WTC11 (cell line): ENCODE measurements around the gene ZMYND8. TPM values are rescaled to one million over a fixed set of nuclear protein-coding genes. Genes with fewer than 3 reads are reported as not detected.

Experiments used
- ATAC-seq: fragments of 200-7000 bp; cut with Tn5 transposase; 2 replicates; pipeline ENCODE4 v1.10.0; 2021; ENCODE audit warnings: mild to moderate bottlenecking, moderate library complexity
- CTCF ChIA-PET: fragments of 300-600 bp; sonication (Branson Sonifier 250); formaldehyde crosslinking; loops from one replicate; lab custom pipeline; 2021; ENCODE audit warnings: antibody characterized with exemption; lab: Charles Lee
- POLR2A ChIA-PET: fragments of 350-600 bp; sonication (Branson Sonifier 250); formaldehyde crosslinking; loops from one replicate; lab custom pipeline; 2021; ENCODE audit warnings: antibody characterized with exemption; lab: Charles Lee
- DNase-seq: peaks from one replicate; pipeline ENCODE4 v3.0.0; 2021; ENCODE audit warnings: low spot score
- H3K27ac Mint-ChIP-seq: 2 replicates; pipeline ENCODE4 v1.8.0; 2021; ENCODE audit warnings: mixed read lengths
- H3K27me3 Mint-ChIP-seq: 2 replicates; pipeline ENCODE4 v1.8.0; 2021; ENCODE audit warnings: low read depth, mild to moderate bottlenecking, moderate library complexity, mixed read lengths
- H3K36me3 Mint-ChIP-seq: 2 replicates; pipeline ENCODE4 v1.8.0; 2021; ENCODE audit warnings: mixed read lengths
- H3K4me1 Mint-ChIP-seq: 2 replicates; pipeline ENCODE4 v1.8.0; 2022; ENCODE audit warnings: mixed read lengths
- H3K4me3 Mint-ChIP-seq: 2 replicates; pipeline ENCODE4 v1.8.0; 2021; ENCODE audit warnings: mild to moderate bottlenecking, moderate library complexity, mixed read lengths
- H3K9me3 Mint-ChIP-seq: 2 replicates; pipeline ENCODE4 v1.8.0; 2021; ENCODE audit warnings: mixed read lengths
- CDX4 ChIP-seq: fragments of 250-450 bp; sonication (Bioruptor Pico); IDR thresholded peaks from 2 replicates; pipeline ENCODE4 v1.9.0; 2021; ENCODE audit warnings: moderate library complexity, mild to moderate bottlenecking, inconsistent platforms, borderline replicate concordance
- CTCF ChIP-seq: fragments of 200-600 bp; IDR thresholded peaks from 2 replicates; pipeline ENCODE4 v1.8.0; 2022; ENCODE audit warnings: antibody characterized with exemption
- ETV6 ChIP-seq: sonication (generic); formaldehyde crosslinking; IDR thresholded peaks from 2 replicates; pipeline ENCODE4 v1.8.1; 2022; ENCODE audit warnings: mild to moderate bottlenecking, missing genetic modification reagents
- FOXJ3 ChIP-seq: sonication (generic); formaldehyde crosslinking; IDR thresholded peaks from 2 replicates; pipeline ENCODE4 v1.9.0; 2021; ENCODE audit warnings: missing genetic modification reagents, mild to moderate bottlenecking, borderline replicate concordance
- FOXP1 ChIP-seq: sonication (generic); formaldehyde crosslinking; IDR thresholded peaks from 2 replicates; pipeline ENCODE4 v1.8.0; 2022; ENCODE audit warnings: missing genetic modification reagents, mild to moderate bottlenecking, moderate library complexity, borderline replicate concordance
- FOXP4 ChIP-seq: sonication (generic); formaldehyde crosslinking; IDR thresholded peaks from 2 replicates; pipeline ENCODE4 v1.8.0; 2022; ENCODE audit warnings: mild to moderate bottlenecking, missing genetic modification reagents
- GRHL2 ChIP-seq: fragments of 250-450 bp; sonication (Bioruptor Pico); IDR thresholded peaks from 2 replicates; pipeline ENCODE4 v1.8.0; 2022; ENCODE audit warnings: mild to moderate bottlenecking, moderate library complexity; ENCODE audit not compliant: insufficient replicate concordance, severe bottlenecking
- HMGA2 ChIP-seq: fragments of 250-450 bp; sonication (Bioruptor Pico); IDR thresholded peaks from 2 replicates; pipeline ENCODE4 v1.4.0; 2021; ENCODE audit warnings: mild to moderate bottlenecking, moderate library complexity
- IRF1 ChIP-seq: sonication (generic); formaldehyde crosslinking; IDR thresholded peaks from 2 replicates; pipeline ENCODE4 v1.8.0; 2023; ENCODE audit warnings: missing genetic modification reagents
- IRF2 ChIP-seq: sonication (generic); formaldehyde crosslinking; IDR thresholded peaks from 2 replicates; pipeline ENCODE4 v1.8.0; 2022; ENCODE audit warnings: low read depth, missing genetic modification reagents, borderline replicate concordance
- KAT7 ChIP-seq: sonication (generic); formaldehyde crosslinking; IDR thresholded peaks from 2 replicates; pipeline ENCODE4 v1.8.1; 2023; ENCODE audit warnings: missing genetic modification reagents, mild to moderate bottlenecking, borderline replicate concordance
- MXD4 ChIP-seq: fragments of 250-450 bp; sonication (Bioruptor Pico); IDR thresholded peaks from 2 replicates; pipeline ENCODE4 v1.8.0; 2021; ENCODE audit warnings: mild to moderate bottlenecking, moderate library complexity, borderline replicate concordance
- RORB ChIP-seq: fragments of 250-450 bp; sonication (Bioruptor Pico); IDR thresholded peaks from 2 replicates; pipeline ENCODE4 v1.9.0; 2021; ENCODE audit warnings: mild to moderate bottlenecking
- SP1 ChIP-seq: sonication (generic); formaldehyde crosslinking; conservative IDR thresholded peaks from 2 replicates; pipeline ENCODE4 v1.8.1; 2022; ENCODE audit warnings: missing genetic modification reagents
- ZNF317 ChIP-seq: sonication (generic); formaldehyde crosslinking; IDR thresholded peaks from 2 replicates; pipeline ENCODE4 v1.8.1; 2023; ENCODE audit warnings: low read depth, mild to moderate bottlenecking, moderate library complexity, missing genetic modification reagents, borderline replicate concordance
- ZNF425 ChIP-seq: fragments of 250-450 bp; sonication (Bioruptor Pico); conservative IDR thresholded peaks from 2 replicates; pipeline ENCODE4 v1.9.0; 2021; ENCODE audit warnings: mild to moderate bottlenecking
- ZNF512 ChIP-seq: sonication (generic); formaldehyde crosslinking; IDR thresholded peaks from 2 replicates; pipeline ENCODE4 v1.8.1; 2022; ENCODE audit warnings: missing genetic modification reagents, borderline replicate concordance
- ZNF532 ChIP-seq: fragments of 250-450 bp; sonication (Bioruptor Pico); IDR thresholded peaks from 2 replicates; pipeline ENCODE4 v1.9.0; 2021; ENCODE audit warnings: mild to moderate bottlenecking, borderline replicate concordance
- total RNA-seq: library from RNA; stranded (reverse); gene quantifications from 3 replicates; pipeline ENCODE4 v1.2.3, GENCODE V29; 2021

Gene ZMYND8
- total RNA-seq, 1 experiment from 2014 or later: 114 TPM

GRCh38 chr20:47258745-47259695 lies 97.5 kb downstream of the ZMYND8 start (continued):
- TF ChIP-seq ZNF532 (CRISPR knock-in tag): no peak
- no peak for TF ChIP-seq RORB (CRISPR knock-in tag)
- no peak for TF ChIP-seq IRF2

- DNase-seq (no peak), ATAC-seq (no peak)
- ChIA-PET POLR2A (no interaction called here), CTCF (interaction anchor here (1.9 kb wide), 1 partner anchor 15 kb away, joined by 8 read pairs; no protein-coding TSS in a partner anchor)
- no peaks in the 10 kb centered on the region for H3K4me1 Mint-ChIP-seq
- H3K9me3 Mint-ChIP-seq: no peaks in the 10 kb centered on the region
- H3K27ac Mint-ChIP-seq: no peak overlapping the region; the same call in 1 of the 2 replicates
- TF ChIP-seq KAT7 (CRISPR knock-in tag) (no peak), ZNF512 (no peak), SP1 (CRISPR knock-in tag) (no peak), ZNF317 (CRISPR knock-in tag) (no peak), FOXP4 (CRISPR knock-in tag) (no peak), GRHL2 (no peak), FOXP1 (CRISPR knock-in tag) (no peak)
- H3K4me3 Mint-ChIP-seq: no peak overlapping the region
- no peaks in the 10 kb centered on the region for H3K27me3 Mint-ChIP-seq
- peaks cover 79% of the 10 kb centered on the region for H3K36me3 Mint-ChIP-seq
Observed at GRCh38 chr20:47257771-47258170, 98.7 kb downstream of the ZMYND8 start.

- no peaks in the 10 kb centered on the region for H3K4me1 Mint-ChIP-seq
- POLR2A ChIA-PET: no interaction called here
- no peak for ATAC-seq
- peak overlapping the region; percentile 2 for H3K27ac Mint-ChIP-seq
- H3K36me3 Mint-ChIP-seq: peaks cover 77% of the 10 kb centered on the region
- CTCF ChIA-PET: no interaction called here
- H3K4me3 Mint-ChIP-seq: no peak overlapping the region
- no peaks in the 10 kb centered on the region for H3K27me3 Mint-ChIP-seq
- DNase-seq: no peak
- H3K9me3 Mint-ChIP-seq: no peaks in the 10 kb centered on the region
- TF ChIP-seq HMGA2 (CRISPR knock-in tag) (no peak), FOXJ3 (CRISPR knock-in tag) (no peak), CDX4 (CRISPR knock-in tag) (no peak), ETV6 (no peak), CTCF (no peak), ZNF425 (no peak), MXD4 (CRISPR knock-in tag) (no peak), IRF1 (CRISPR knock-in tag) (no peak)
Observed at GRCh38 chr20:47257256-47257655, 99.2 kb downstream of the ZMYND8 start.
